Activated CD4-positive, alpha-beta memory T cell treated with anti-CD3 and anti-CD28 coated beads, Interleukin-2, amount 10 ng/mL, durations not matched to agents 7 days and 5 days (primary cell): Measurements from ENCODE around the gene ACTL7B. TPM values are rescaled to one million over a fixed set of nuclear protein-coding genes. Genes with fewer than 3 reads are reported as not detected.

Source experiments
- CTCF ChIA-PET: fragments of 350-600 bp; sonication (Branson Sonifier 250); formaldehyde crosslinking; loops from one replicate; lab custom pipeline; 2021; ENCODE audit warnings: antibody characterized with exemption, inconsistent platforms; lab: Charles Lee
- POLR2A ChIA-PET: fragments of 350-600 bp; sonication (Branson Sonifier 250); formaldehyde crosslinking; loops from one replicate; lab custom pipeline; 2021; ENCODE audit warnings: antibody characterized with exemption; lab: Charles Lee
- DNase-seq: peaks from one replicate; pipeline ENCODE4 v3.0.0-alpha.2; 2020
- H3K27ac Mint-ChIP-seq: one replicate; pipeline ENCODE4 v1.8.0; 2021; ENCODE audit warnings: mild to moderate bottlenecking, mixed read lengths
- H3K27me3 Mint-ChIP-seq: one replicate; pipeline ENCODE4 v1.8.0; 2021; ENCODE audit warnings: mixed read lengths
- H3K36me3 Mint-ChIP-seq: one replicate; pipeline ENCODE4 v1.8.0; 2021; ENCODE audit warnings: low read depth, mixed read lengths
- H3K4me1 Mint-ChIP-seq: one replicate; pipeline ENCODE4 v1.8.0; 2021; ENCODE audit warnings: mixed read lengths
- H3K4me3 Mint-ChIP-seq: one replicate; pipeline ENCODE4 v1.8.0; 2021; ENCODE audit warnings: mild to moderate bottlenecking, mixed read lengths
- H3K9me3 Mint-ChIP-seq: one replicate; pipeline ENCODE4 v1.8.0; 2021; ENCODE audit warnings: mixed read lengths
- total RNA-seq, 2 experiments: library from RNA; stranded (reverse); gene quantifications; one replicate each; pipeline ENCODE4 v1.2.3, GENCODE V29; 2021

Gene ACTL7B
- total RNA-seq, 2 experiments from 2014 or later = not detected

GRCh38 chr9:108863891-108864290 is 8.1 kb upstream of the ACTL7B start:
- no peak overlapping the region for H3K27ac Mint-ChIP-seq
- CTCF ChIA-PET = no interaction called here
- no peak overlapping the region for H3K4me3 Mint-ChIP-seq
- no peaks in the 10 kb centered on the region for H3K27me3 Mint-ChIP-seq
- H3K4me1 Mint-ChIP-seq = no peaks in the 10 kb centered on the region
- peaks cover 10% of the 10 kb centered on the region for H3K36me3 Mint-ChIP-seq
- no peaks in the 10 kb centered on the region for H3K9me3 Mint-ChIP-seq
- POLR2A ChIA-PET = no interaction called here
- DNase-seq = no peak

- Mint-ChIP-seq H3K27ac (no peak within 1 kb of the TSS), H3K4me3 (no peak within 1 kb of the TSS), H3K27me3 (no peaks in the 10 kb centered on the region), H3K9me3 (no peaks in the 10 kb centered on the region), H3K4me1 (no peaks in the 10 kb centered on the region), H3K36me3 (no peaks in the 10 kb centered on the region)
- ChIA-PET POLR2A (no interaction called here), CTCF (no interaction called here)
- no peak for DNase-seq
Measured at GRCh38 chr9:108861997-108862396, 6.2 kb upstream of the ACTL7B start, which contains the start of gene ACTL7A. Gene ACTL7A, plus strand, starts transcription at chr9:108862266. Its CDS starts 57 bp downstream, at chr9:108862323.

- Mint-ChIP-seq H3K4me3 (no peak overlapping the region), H3K4me1 (no peaks in the 10 kb centered on the region), H3K27ac (no peak overlapping the region), H3K36me3 (no peaks in the 10 kb centered on the region), H3K9me3 (no peaks in the 10 kb centered on the region), H3K27me3 (no peaks in the 10 kb centered on the region)
- ChIA-PET POLR2A (no interaction called here), CTCF (no interaction called here)
- DNase-seq = no peak
Measured at GRCh38 chr9:108861464-108861863, 5.7 kb upstream of the ACTL7B start.

- ChIA-PET CTCF (no interaction called here), POLR2A (no interaction called here)
- Mint-ChIP-seq H3K9me3 (no peaks in the 10 kb centered on the region), H3K36me3 (no peaks in the 10 kb centered on the region), H3K27ac (no peak overlapping the region), H3K4me3 (no peak overlapping the region), H3K27me3 (no peaks in the 10 kb centered on the region), H3K4me1 (no peaks in the 10 kb centered on the region)
- no peak for DNase-seq
Measured at GRCh38 chr9:108860764-108861163, 5.0 kb upstream of the ACTL7B start.

- Mint-ChIP-seq H3K27me3 (no peaks in the 10 kb centered on the region), H3K4me3 (no peak overlapping the region), H3K27ac (no peak overlapping the region), H3K36me3 (no peaks in the 10 kb centered on the region), H3K4me1 (no peaks in the 10 kb centered on the region), H3K9me3 (no peaks in the 10 kb centered on the region)
- POLR2A ChIA-PET = no interaction called here
- CTCF ChIA-PET = no interaction called here
- no peak for DNase-seq
Measured at GRCh38 chr9:108860354-108860753, 4.6 kb upstream of the ACTL7B start.

GRCh38 chr9:108859459-108860114 is 3.8 kb upstream of the ACTL7B start:
- Mint-ChIP-seq H3K27me3 (no peaks in the 10 kb centered on the region), H3K4me3 (no peak overlapping the region), H3K36me3 (no peaks in the 10 kb centered on the region), H3K4me1 (no peaks in the 10 kb centered on the region), H3K9me3 (no peaks in the 10 kb centered on the region), H3K27ac (no peak overlapping the region)
- CTCF ChIA-PET = no interaction called here
- POLR2A ChIA-PET = no interaction called here
- DNase-seq = no peak

GRCh38 chr9:108857572-108857971 is 1.8 kb upstream of the ACTL7B start:
- POLR2A ChIA-PET = no interaction called here
- CTCF ChIA-PET = no interaction called here
- Mint-ChIP-seq H3K27me3 (no peaks in the 10 kb centered on the region), H3K9me3 (no peaks in the 10 kb centered on the region), H3K27ac (no peak overlapping the region), H3K4me3 (no peak overlapping the region), H3K36me3 (no peaks in the 10 kb centered on the region), H3K4me1 (no peaks in the 10 kb centered on the region)
- DNase-seq = no peak

GRCh38 chr9:108855529-108855886 is 278 bp downstream of the ACTL7B start:
- CTCF ChIA-PET = interaction anchor here (1.3 kb wide), 1 partner anchor 11 kb away, joined by 3 read pairs; no protein-coding TSS in a partner anchor
- Mint-ChIP-seq H3K9me3 (no peaks in the 10 kb centered on the region), H3K27ac (no peak overlapping the region), H3K27me3 (no peaks in the 10 kb centered on the region), H3K36me3 (no peaks in the 10 kb centered on the region), H3K4me1 (no peaks in the 10 kb centered on the region), H3K4me3 (no peak overlapping the region)
- POLR2A ChIA-PET = no interaction called here
- DNase-seq = no peak

- ChIA-PET CTCF (interaction anchor here (1.3 kb wide), 1 partner anchor 11 kb away, joined by 3 read pairs; no protein-coding TSS in a partner anchor), POLR2A (no interaction called here)
- Mint-ChIP-seq H3K27me3 (no peaks in the 10 kb centered on the region), H3K9me3 (no peaks in the 10 kb centered on the region), H3K36me3 (no peaks in the 10 kb centered on the region), H3K4me1 (no peaks in the 10 kb centered on the region), H3K27ac (no peak overlapping the region), H3K4me3 (no peak overlapping the region)
- no peak for DNase-seq
Measured at GRCh38 chr9:108854641-108855528, 901 bp downstream of the ACTL7B start.

- H3K4me3 Mint-ChIP-seq = no peak overlapping the region
- ChIA-PET POLR2A (no interaction called here), CTCF (interaction anchor here (1.3 kb wide), 1 partner anchor 10 kb away, joined by 3 read pairs; no protein-coding TSS in a partner anchor)
- no peak overlapping the region for H3K27ac Mint-ChIP-seq
- H3K4me1 Mint-ChIP-seq = no peaks in the 10 kb centered on the region
- DNase-seq = no peak
- H3K27me3 Mint-ChIP-seq = no peaks in the 10 kb centered on the region
- H3K36me3 Mint-ChIP-seq = no peaks in the 10 kb centered on the region
- H3K9me3 Mint-ChIP-seq = no peaks in the 10 kb centered on the region
Measured at GRCh38 chr9:108854094-108854493, 1.7 kb downstream of the ACTL7B start.

GRCh38 chr9:108852079-108852478 is 3.7 kb downstream of the ACTL7B start:
- CTCF ChIA-PET = interaction anchor here (2.9 kb wide), 1 partner anchor 102 kb away, joined by 10 read pairs; no protein-coding TSS in a partner anchor
- H3K27me3 Mint-ChIP-seq = no peaks in the 10 kb centered on the region
- H3K9me3 Mint-ChIP-seq = no peaks in the 10 kb centered on the region
- POLR2A ChIA-PET = no interaction called here
- H3K36me3 Mint-ChIP-seq = no peaks in the 10 kb centered on the region
- DNase-seq = no peak
- no peaks in the 10 kb centered on the region for H3K4me1 Mint-ChIP-seq
- no peak overlapping the region for H3K4me3 Mint-ChIP-seq
- H3K27ac Mint-ChIP-seq = no peak overlapping the region

GRCh38 chr9:108851138-108851537 is 4.6 kb downstream of the ACTL7B start:
- no peak for DNase-seq
- H3K36me3 Mint-ChIP-seq = no peaks in the 10 kb centered on the region
- ChIA-PET POLR2A (no interaction called here), CTCF (interaction anchor here (2.9 kb wide), 1 partner anchor 103 kb away, joined by 10 read pairs; no protein-coding TSS in a partner anchor)
- no peak overlapping the region for H3K4me3 Mint-ChIP-seq
- H3K4me1 Mint-ChIP-seq = no peaks in the 10 kb centered on the region
- peaks cover 5% of the 10 kb centered on the region for H3K27me3 Mint-ChIP-seq
- no peaks in the 10 kb centered on the region for H3K9me3 Mint-ChIP-seq
- H3K27ac Mint-ChIP-seq = no peak overlapping the region

- no peaks in the 10 kb centered on the region for H3K4me1 Mint-ChIP-seq
- CTCF ChIA-PET = interaction anchor here (2.9 kb wide), 1 partner anchor 103 kb away, joined by 10 read pairs; no protein-coding TSS in a partner anchor
- POLR2A ChIA-PET = no interaction called here
- peaks cover 5% of the 10 kb centered on the region for H3K27me3 Mint-ChIP-seq
- DNase-seq = no peak
- no peak overlapping the region for H3K4me3 Mint-ChIP-seq
- H3K27ac Mint-ChIP-seq = no peak overlapping the region
- no peaks in the 10 kb centered on the region for H3K36me3 Mint-ChIP-seq
- no peaks in the 10 kb centered on the region for H3K9me3 Mint-ChIP-seq
Measured at GRCh38 chr9:108850293-108850897, 5.4 kb downstream of the ACTL7B start.
